Endothelial cell of umbilical vein (primary cell): ENCODE measurements around the gene SELENOO.

Experiments
- CTCF ChIP-seq, 2 donors: IDR thresholded peaks; 1 replicate in 1 of 2; 2 replicates in 1 of 2; pipeline ENCODE4 v1.5.1; 2011; ENCODE audit warnings: low read length in 2 of 2, mild to moderate bottlenecking in 2 of 2, moderate library complexity in 2 of 2, control low read depth in 1 of 2, inconsistent platforms in 1 of 2, low read depth in 1 of 2; ENCODE audit not compliant: insufficient read depth in 1 of 2; ENCODE audit errors: extremely low read depth in 1 of 2
- EZH2 ChIP-seq: IDR thresholded peaks from 2 replicates; pipeline ENCODE4 v1.6.1; 2012; ENCODE audit warnings: borderline replicate concordance, low read depth, mild to moderate bottlenecking, moderate library complexity, low read length, inconsistent platforms; ENCODE audit not compliant: severe bottlenecking
- GATA2 ChIP-seq: IDR thresholded peaks from 2 replicates; pipeline ENCODE4 v1.7.0; 2011; ENCODE audit warnings: low read depth, mild to moderate bottlenecking, moderate library complexity, mixed read lengths, low read length; ENCODE audit not compliant: insufficient read length, insufficient read depth
- JUN ChIP-seq: IDR thresholded peaks from 2 replicates; pipeline ENCODE4 v1.6.1; 2011; ENCODE audit warnings: borderline replicate concordance, low read depth; ENCODE audit not compliant: insufficient read length, insufficient read depth
- MYC ChIP-seq: IDR thresholded peaks from one replicate; pipeline ENCODE4 v1.6.1; 2011; ENCODE audit warnings: mild to moderate bottlenecking, low read depth, low read length
- POLR2A ChIP-seq: IDR thresholded peaks from 2 replicates; pipeline ENCODE4 v1.6.1; 2012; ENCODE audit warnings: low read depth, mild to moderate bottlenecking, control low read depth, low read length
- POLR2AphosphoS5 ChIP-seq: IDR thresholded peaks from 2 replicates; pipeline ENCODE4 v1.6.1; 2012; ENCODE audit warnings: low read depth, mild to moderate bottlenecking, control low read depth, low read length, moderate library complexity; ENCODE audit not compliant: insufficient read depth
- TF ChIP-seq, protein P1 (sequence below): IDR thresholded peaks from 2 replicates; pipeline ENCODE4 v1.6.1; 2011; ENCODE audit not compliant: insufficient read depth, insufficient read length

DNA sequence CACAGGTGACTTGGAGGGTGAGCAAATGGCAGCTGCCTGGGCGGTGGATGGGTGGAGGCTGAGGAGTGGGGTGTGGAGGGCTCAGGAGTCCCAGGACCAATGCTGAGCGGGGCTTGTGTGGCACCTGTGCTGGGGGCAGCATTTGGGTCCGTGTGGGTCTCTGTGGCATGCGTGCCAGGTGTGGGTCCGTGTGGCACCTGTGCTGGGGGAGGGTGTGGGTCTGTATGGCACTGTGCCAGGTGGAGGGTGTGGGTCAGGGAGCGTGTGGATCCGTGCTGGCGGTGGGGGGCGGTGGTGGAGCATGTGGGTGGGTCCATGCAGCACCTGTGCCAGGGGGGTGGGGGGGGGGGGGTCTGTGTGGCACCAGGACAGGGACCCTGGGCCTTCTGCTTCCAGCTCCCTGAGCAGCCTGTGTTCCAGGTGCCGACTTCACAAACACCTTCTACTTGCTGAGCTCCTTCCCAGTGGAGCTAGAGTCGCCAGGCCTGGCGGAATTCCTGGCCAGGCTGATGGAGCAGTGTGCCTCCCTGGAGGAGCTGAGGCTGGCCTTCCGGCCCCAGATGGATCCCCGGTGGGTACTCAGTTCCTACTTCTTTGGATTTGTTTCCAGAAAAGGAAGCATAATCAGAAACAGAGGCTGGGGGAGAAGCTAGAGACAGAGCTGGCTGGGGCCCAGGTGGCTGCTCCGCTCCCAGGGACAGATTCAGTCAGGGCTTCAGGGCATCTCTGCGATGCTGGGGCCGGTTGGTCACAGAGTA lies 14.7 kb downstream of the SELENOO start:
- TF ChIP-seq EZH2 = no peak
- TF ChIP-seq, protein P1, sequence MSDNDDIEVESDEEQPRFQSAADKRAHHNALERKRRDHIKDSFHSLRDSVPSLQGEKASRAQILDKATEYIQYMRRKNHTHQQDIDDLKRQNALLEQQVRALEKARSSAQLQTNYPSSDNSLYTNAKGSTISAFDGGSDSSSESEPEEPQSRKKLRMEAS = no peak
- TF ChIP-seq CTCF (IDR thresholded peaks at IDR 0.05; ENCODE audit: extremely low read depth in 1 of 2, insufficient read depth in 1 of 2, low read depth in 1 of 2, low read length in 2 of 2) = no peak
- TF ChIP-seq POLR2A = no peak
- no peak for TF ChIP-seq GATA2
- TF ChIP-seq POLR2AphosphoS5 = no peak
- TF ChIP-seq MYC = no peak
- TF ChIP-seq JUN = no peak
